ENCODE data around the gene VCP. TPM values are rescaled to one million over a fixed set of nuclear protein-coding genes. Genes with fewer than 3 reads are reported as not detected.
A peak's percentile ranks its signal among the peaks of the same experiment; 100 is the strongest.

Gene VCP
- 100 to 1,000 TPM; 436 to 450 TPM for total RNA-seq

DNA sequence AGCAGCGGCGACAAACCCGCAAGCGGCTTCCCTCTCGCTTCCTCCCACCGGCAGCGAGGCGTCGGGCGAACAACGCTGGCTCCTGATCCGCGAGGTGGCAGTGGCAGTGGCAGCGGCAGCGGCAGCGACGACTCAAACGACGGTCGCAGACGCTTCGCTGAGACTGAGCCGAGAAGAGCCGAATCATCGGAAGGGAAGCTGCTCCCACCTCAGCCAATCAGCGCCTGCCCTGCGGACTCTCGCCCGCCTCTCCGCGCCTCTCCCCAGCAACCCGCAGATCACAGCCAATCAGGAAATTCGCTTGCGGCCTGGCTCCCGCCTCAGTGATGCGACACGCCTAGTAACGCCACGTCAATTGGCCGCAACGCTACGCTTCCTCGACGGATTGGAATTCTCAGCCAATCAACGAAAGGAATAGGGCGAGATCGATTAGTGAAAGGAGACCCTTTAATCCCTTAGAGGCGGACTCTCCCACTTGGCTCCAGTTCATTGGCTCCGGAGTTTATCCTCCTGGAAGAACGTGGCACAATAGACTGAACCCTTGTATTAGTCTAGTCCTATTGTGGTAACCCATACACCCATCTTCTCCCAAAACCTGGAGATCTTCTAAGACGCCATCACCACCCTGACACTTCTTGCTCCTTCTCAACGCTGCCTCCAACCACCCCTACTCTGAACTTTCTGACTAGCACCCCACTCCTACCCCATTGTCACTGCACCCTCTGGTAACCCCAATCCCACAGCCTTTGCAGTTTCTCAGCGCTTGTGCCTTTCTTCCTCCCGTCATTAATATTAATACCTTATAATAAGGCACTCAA, at the start of gene VCP:
VCP (minus strand) TSS at position 165 of the 818 bp plus-strand sequence. CDS start 272 bp downstream, outside the sequence.
- Mint-ChIP-seq H3K4me3 (peak within 1 kb of the TSS; percentile 94), H3K27me3 (no peaks in the 10 kb centered on the region), H3K27ac (peak within 1 kb of the TSS; percentile 93 to 96), H3K36me3 (peaks cover 35% of the 10 kb centered on the region), H3K4me1 (ENCODE audit: low read depth in 2 of 2) (peaks cover 54 to 60% of the 10 kb centered on the region in 2 donors), H3K9me3 (no peaks in the 10 kb centered on the region)
- ATAC-seq (peak; percentile 93 to 95), DNase-seq (ENCODE audit: low spot score) (peak; percentile 98)

DNA sequence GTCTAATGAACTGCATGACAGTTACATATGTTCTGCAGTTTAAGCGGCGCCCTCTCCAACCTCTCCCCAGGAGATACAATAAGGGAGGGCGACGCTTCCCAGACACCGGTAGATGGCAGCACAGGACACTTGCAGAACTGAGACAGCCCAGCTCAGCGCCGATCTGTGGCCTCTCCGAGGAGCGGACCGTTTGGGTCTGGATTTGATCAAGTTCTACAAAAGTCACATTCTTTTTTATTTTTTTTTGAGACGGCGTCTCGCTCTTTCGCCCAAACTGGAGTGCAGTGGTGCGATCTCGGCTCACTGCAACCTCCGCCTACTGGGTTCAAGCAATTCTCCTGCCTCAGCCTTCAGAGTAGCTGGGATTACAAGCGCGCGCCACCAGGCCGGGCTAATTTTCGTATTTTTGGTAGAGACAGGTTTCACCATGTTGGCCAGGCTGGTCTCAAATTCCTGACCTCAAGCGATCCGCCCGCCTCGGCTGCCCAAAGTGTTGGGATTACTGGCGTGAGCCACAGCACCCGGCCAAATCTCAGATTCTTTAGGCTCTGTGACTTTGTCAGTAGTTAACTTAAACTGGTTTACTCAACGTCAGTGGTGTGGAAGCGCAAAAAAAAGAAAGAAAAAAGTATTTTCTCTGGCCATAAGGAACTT, 44.6 kb upstream of the VCP start:
- Mint-ChIP-seq H3K27ac (peak overlapping the region; percentile 94 to 97), H3K36me3 (no peaks in the 10 kb centered on the region), H3K4me1 (ENCODE audit: low read depth in 2 of 2) (peaks cover 40 to 42% of the 10 kb centered on the region in 2 donors), H3K4me3 (peak overlapping the region; percentile 95), H3K27me3 (no peaks in the 10 kb centered on the region), H3K9me3 (no peaks in the 10 kb centered on the region)
- ATAC-seq = peak; percentile 76 to 79
- DNase-seq (ENCODE audit: low spot score) = peak; percentile 87

DNA sequence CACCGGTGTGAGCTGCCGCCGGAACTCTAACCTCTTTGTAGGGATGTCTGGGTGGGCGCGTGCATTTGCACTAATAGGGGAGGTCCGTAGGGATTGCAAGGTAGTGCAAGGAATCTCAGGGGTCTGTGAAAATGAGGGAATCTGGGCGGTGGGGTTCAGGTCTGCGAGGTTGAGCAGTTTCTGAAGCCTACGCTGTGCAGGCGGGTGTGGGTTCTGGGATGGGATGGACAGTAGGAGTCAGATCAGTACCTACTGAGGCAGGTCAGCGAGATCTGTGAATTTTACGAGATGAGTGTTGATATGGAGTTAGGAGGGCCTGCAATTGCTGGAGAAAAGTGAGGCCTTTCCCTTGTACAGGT, 44.1 kb upstream of the VCP start:
- H3K4me1 Mint-ChIP-seq (ENCODE audit: low read depth in 2 of 2) = peaks cover 44 to 47% of the 10 kb centered on the region in 2 donors
- DNase-seq (ENCODE audit: low spot score) (no peak), ATAC-seq (peak in 1 of 2 donors; percentile 0)
- peak overlapping the region; percentile 94 to 97 for H3K27ac Mint-ChIP-seq
- H3K27me3 Mint-ChIP-seq = no peaks in the 10 kb centered on the region
- H3K9me3 Mint-ChIP-seq = no peaks in the 10 kb centered on the region
- no peaks in the 10 kb centered on the region for H3K36me3 Mint-ChIP-seq
- peak overlapping the region; percentile 95 for H3K4me3 Mint-ChIP-seq

DNA sequence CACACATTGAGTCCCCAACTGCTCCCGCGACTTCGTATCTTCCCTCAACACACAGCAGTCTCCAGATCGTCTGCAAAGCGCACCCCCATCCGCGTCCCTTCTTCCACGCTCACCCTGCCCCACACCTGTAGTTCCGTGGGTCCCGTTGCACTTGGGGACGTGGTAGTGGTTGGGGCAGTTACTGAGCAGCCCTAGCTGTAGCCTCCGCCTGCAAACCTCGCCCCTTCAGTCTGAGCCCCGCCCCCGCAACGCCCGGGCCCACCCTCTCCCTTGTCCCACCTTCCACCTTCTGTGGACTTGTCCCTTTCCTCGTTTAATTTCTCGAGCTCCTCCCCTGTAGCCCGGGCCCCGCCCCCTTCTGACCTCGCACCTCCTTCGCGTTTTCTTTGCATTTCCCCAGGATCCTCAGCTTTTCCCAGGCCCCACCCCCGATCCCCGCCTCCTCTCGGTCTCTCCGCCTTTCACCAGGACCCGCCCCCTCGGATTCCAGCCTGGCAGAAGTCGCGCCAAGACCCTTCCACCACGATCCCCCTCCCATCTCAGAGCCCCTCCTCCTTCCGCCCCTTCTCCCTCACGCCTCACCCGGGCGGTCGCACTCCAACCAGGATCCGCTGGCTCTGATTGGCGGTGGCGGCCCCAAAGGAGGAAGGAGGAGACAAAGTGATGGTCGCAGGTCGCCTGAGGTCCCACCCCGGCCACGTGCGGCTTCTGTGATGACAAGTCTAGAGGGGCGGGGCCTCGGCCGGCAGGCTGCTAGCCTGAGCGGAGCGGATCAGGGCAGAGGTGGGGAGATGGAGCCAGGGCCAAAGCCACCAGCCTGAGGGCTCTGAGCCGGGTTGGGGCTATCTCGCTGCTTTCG, 43.5 kb upstream of the VCP start, which contains the start of gene ATOSB:
ATOSB (minus strand) TSS at position 183 of the 859 bp plus-strand sequence. CDS start 7,588 bp downstream, outside the sequence.
- Mint-ChIP-seq H3K36me3 (no peaks in the 10 kb centered on the region), H3K4me1 (ENCODE audit: low read depth in 2 of 2) (peaks cover 45 to 49% of the 10 kb centered on the region in 2 donors), H3K27ac (peak within 1 kb of the TSS; percentile 94 to 97), H3K9me3 (no peaks in the 10 kb centered on the region), H3K4me3 (peak within 1 kb of the TSS; percentile 95), H3K27me3 (no peaks in the 10 kb centered on the region)
- DNase-seq (ENCODE audit: low spot score) = peak; percentile 96
- ATAC-seq = peak; percentile 80 to 84

DNA sequence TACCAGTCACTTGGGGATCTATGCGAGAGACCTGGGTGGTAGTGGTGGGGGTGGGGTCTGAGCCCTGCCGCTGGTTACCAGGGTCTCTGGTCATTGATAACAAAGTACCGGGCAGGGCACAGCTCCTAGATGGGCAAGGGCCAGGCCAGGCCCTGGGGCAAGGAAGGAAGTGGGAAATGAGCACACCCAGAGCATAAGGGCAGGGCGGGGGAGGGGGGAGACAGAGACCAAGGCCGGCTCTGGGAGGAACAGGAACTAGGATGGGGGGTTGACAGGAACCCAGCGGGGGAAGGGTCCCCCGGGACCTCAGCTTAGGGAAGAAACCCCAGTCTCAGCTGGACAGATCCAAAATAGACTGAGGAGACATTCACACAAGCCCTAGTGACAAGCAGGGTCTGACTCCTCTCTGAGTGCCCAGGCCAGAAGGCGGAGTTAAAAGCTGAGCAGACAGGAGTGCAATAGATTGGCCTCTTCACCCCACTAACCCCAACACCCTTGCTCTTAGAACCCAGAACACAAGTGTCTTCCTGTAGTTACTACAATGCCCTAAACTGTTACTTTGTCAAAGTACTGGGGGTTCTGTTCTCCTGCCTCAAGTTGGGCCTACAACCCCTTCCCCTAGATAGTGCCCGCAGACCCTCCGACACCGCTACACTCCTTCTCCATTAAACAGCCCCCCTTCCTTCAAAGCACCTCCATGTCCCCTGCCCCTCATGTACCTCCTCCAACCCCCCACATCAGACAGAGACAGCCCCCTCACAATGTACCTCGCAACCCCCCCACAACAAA, 42.6 kb upstream of the VCP start:
- H3K9me3 Mint-ChIP-seq = no peaks in the 10 kb centered on the region
- no peaks in the 10 kb centered on the region for H3K36me3 Mint-ChIP-seq
- H3K4me1 Mint-ChIP-seq (ENCODE audit: low read depth in 2 of 2) = peaks cover 52 to 58% of the 10 kb centered on the region in 2 donors
- no peaks in the 10 kb centered on the region for H3K27me3 Mint-ChIP-seq
- ATAC-seq = no peak
- peak overlapping the region; percentile 94 to 97 for H3K27ac Mint-ChIP-seq
- no peak for DNase-seq (ENCODE audit: low spot score)
- H3K4me3 Mint-ChIP-seq = peak overlapping the region; percentile 95

DNA sequence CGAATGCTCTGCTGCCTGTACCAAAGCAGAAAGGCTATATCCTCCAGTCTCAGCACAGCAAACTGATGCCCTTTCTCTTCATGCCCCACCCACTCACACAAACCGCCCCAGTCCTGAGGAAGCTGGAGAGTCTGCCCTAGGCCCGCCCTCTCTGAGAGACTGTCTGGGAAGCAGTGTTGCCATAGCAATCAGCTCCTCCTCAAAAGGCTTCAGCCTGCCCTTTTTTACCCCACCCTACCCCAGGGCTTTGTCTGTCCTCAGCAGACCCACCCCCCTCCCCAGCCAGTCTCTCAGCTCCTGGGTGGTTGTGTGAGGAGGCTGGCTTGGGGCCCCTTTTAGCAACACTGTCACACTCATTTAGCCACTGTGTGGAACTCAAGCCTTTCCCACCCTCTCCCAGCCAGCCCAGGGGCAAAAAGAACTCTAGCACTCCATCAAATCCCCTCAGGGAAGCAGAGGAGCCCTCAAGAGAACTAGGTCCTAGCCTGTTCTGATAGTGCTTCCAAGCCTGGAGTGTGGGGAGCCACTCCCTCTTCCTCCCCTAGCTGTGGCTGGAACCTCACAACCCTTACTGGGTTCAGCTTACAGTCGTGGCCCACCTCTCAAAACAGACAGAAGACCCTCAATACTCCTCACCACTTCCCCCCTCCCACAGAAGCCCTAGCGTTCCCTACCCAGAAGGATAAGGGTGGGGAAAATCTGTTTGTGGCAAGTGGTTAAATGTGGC, 41.9 kb upstream of the VCP start:
- Mint-ChIP-seq H3K27ac (peak overlapping the region; percentile 94 to 97), H3K9me3 (no peaks in the 10 kb centered on the region), H3K27me3 (no peaks in the 10 kb centered on the region), H3K4me1 (ENCODE audit: low read depth in 2 of 2) (peaks cover 59 to 65% of the 10 kb centered on the region in 2 donors), H3K4me3 (peak overlapping the region; percentile 95), H3K36me3 (no peaks in the 10 kb centered on the region)
- DNase-seq (ENCODE audit: low spot score) = peak; percentile 81
- ATAC-seq = peak in 1 of 2 donors; percentile 1

DNA sequence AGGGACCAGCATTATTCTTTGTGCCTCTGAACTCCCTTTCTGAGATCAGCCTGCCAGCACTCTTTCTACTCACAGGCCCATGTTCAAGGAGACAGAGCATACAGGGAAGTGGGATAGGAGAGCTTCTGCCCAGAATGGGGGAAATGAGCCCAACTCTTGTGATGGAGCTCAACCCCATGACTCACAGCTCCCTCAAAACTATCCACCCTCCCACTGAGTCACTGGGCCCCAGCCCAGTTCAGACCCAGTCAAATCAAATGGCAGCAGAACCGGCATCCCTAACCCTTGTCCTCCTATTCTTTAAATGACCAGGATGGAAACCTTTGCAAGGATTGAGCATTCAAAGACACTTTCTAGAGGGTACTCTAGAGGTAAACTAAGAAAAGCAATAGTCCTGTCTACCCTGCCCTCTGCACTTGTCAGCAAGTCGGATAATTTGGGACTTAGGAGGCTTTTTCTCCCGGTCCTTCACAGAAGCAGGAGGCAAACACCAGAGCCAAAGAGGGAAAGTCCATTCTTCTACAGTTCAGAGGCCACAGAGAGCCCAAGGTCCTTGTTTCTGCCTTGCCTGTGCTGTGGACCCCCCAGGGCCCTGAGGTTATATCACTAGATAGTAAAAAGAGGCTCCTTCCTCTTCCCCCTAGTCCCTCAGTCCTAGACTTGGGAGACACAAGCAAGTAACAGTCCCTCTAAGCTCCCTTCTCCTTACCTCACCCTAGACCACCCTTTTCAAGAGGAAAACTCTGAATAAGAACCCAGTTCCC, 40.0 kb upstream of the VCP start:
- Mint-ChIP-seq H3K27ac (peak overlapping the region; percentile 93 to 98), H3K27me3 (no peaks in the 10 kb centered on the region), H3K9me3 (no peaks in the 10 kb centered on the region), H3K36me3 (no peaks in the 10 kb centered on the region), H3K4me3 (peak overlapping the region; percentile 86), H3K4me1 (ENCODE audit: low read depth in 2 of 2) (peaks cover 64 to 74% of the 10 kb centered on the region in 2 donors)
- ATAC-seq (no peak), DNase-seq (ENCODE audit: low spot score) (no peak)

DNA sequence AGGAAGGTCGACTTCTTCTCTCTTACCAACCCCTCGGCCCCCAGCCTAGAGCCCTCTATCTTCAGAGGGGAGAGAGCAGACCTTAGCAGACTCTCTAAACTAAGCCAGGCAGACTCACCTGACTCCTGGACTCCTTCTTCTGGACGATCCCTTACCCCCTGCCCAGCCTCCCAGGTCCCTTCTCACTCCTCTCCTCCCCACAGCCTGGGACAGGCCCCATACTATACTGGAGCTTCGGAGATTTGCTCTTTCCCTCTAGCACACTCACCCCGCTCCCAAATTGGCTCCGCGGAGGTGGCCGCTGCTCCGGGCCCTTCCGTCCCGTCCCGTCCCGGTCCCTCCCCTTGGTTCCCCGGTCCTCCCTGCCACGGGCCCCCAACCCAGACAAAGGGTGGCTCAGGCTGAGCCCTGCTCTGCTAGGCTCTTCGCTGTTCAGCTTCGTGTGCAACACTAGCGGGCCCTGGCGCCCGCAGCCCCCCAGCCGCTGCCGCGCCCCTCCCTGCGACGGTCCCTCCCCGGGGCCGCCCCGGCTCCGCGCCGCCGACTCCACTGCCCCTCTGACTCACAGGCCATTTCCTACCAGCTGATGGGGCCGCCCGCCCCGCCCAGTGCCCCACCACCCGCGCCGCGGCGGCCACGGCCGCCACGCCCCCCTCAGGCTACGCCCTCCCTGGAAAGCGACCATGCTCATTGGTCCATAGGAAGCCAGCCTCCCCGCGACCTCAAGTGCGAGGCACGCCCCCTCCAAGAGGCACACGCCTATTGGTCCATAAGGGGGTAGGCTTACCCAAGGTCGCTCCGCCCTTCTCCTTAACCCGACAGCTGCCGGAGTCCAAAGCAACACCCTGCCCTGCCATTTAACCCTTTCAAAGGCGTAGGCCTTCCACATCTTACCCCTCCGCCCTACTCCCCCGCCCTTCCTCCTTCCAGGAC, 38.8 kb upstream of the VCP start:
- peaks cover 58 to 68% of the 10 kb centered on the region in 2 donors for H3K4me1 Mint-ChIP-seq (ENCODE audit: low read depth in 2 of 2)

DNA sequence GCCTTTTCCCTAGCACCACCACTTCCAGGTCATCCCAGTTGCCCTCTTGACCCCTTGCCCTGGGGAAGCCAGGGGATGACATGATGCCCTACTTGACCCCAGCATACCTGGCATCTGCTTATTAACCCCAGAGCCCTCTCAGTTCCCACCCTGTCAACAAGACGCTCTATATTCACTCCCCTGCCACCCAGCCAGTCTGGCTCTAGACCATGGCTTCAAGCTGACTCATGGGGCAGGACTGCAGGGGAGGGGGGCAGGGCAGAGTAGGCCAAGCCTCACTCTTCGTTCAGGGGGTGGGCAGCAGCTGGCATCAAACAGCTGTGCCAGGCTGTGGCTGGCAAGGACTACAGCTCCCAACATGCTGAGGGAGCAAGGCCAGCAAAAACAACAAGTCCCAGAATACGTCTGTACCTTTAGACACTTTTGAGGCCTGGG, 37.9 kb upstream of the VCP start:
- Mint-ChIP-seq H3K27ac (peak overlapping the region; percentile 93 to 98), H3K4me1 (ENCODE audit: low read depth in 2 of 2) (peaks cover 50 to 59% of the 10 kb centered on the region in 2 donors), H3K9me3 (no peaks in the 10 kb centered on the region), H3K4me3 (peak overlapping the region; percentile 86), H3K27me3 (no peaks in the 10 kb centered on the region), H3K36me3 (no peaks in the 10 kb centered on the region)
- DNase-seq (ENCODE audit: low spot score) (no peak), ATAC-seq (no peak)

More for the DNA sequence above, 38.8 kb upstream of the VCP start:
- no peaks in the 10 kb centered on the region for H3K9me3 Mint-ChIP-seq
- no peaks in the 10 kb centered on the region for H3K36me3 Mint-ChIP-seq
- H3K27ac Mint-ChIP-seq = peak overlapping the region; percentile 93 to 98
- H3K27me3 Mint-ChIP-seq = no peaks in the 10 kb centered on the region
- DNase-seq (ENCODE audit: low spot score) = peak; percentile 98
- peak overlapping the region; percentile 86 for H3K4me3 Mint-ChIP-seq
- ATAC-seq = peak; percentile 89 to 90

DNA sequence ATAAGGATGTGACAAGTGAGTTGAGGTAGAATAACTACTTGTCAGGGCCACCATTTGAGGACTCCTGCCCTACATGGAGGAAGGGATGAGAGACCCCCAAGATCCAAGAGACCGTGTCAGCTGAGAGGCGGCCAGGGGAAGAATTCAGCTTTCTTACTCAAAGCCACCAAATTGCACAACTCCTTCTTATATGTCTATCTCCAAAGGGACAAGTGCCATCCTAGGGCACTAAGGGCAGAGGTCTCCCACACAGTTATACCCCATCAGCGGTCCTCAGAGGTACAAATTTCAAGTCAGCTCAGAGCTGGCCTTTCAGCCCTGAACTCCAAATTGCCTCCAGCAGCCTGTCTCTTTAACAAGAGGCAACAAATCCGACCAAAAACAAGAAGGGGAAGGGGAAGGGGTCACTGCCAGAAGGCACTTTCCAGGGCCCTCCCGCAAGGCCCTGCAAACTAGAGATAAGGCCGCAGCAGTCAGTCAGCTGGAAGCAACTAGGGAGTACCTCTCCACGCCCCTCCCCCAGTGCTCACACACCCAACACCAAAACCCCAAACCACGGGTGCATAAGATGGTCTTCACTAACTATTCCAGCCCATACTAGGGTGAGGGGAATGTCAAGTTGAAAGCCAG, 36.6 kb upstream of the VCP start:
- Mint-ChIP-seq H3K4me3 (no peak overlapping the region), H3K27ac (peak overlapping the region in 1 of 2 donors; percentile 67), H3K36me3 (no peaks in the 10 kb centered on the region)

More for the DNA sequence above, 36.6 kb upstream of the VCP start:
- Mint-ChIP-seq H3K27me3 (no peaks in the 10 kb centered on the region), H3K9me3 (no peaks in the 10 kb centered on the region), H3K4me1 (ENCODE audit: low read depth in 2 of 2) (peaks cover 40 to 50% of the 10 kb centered on the region in 2 donors)
- DNase-seq (ENCODE audit: low spot score) (no peak), ATAC-seq (no peak)
